D721Med (cell line): ENCODE results near the gene POLA1.

Source experiments
- DNase-seq: peaks from one replicate; pipeline ENCODE4 v3.0.0; 2011; ENCODE audit warnings: low spot score; ENCODE audit not compliant: insufficient read length
- FAIRE-seq: peaks from 2 replicates; lab custom pipeline; 2011; peaks lifted over from hg19 to GRCh38; lab: Jason Lieb, UNC
- CTCF ChIP-seq: IDR thresholded peaks from 2 replicates; pipeline ENCODE4 v1.5.1; 2012; ENCODE audit warnings: mild to moderate bottlenecking, control low read depth; ENCODE audit not compliant: insufficient read depth; ENCODE audit errors: missing control alignments

The POLA1 gene

GRCh38 chrX:25016361-25016671, 322.6 kb downstream of the POLA1 start:
- FAIRE-seq = no peak
- DNase-seq = no peak
- TF ChIP-seq CTCF = no peak

GRCh38 chrX:25016938-25017598, 323.4 kb downstream of the POLA1 start:
- FAIRE-seq (no peak), DNase-seq (no peak)
- TF ChIP-seq CTCF = no peak

- no peak for FAIRE-seq
Measured at GRCh38 chrX:25017667-25018247, 324.0 kb downstream of the POLA1 start.

GRCh38 chrX:25018682-25019081, 325.0 kb downstream of the POLA1 start:
- TF ChIP-seq CTCF = no peak
- DNase-seq (no peak), FAIRE-seq (no peak)

More at GRCh38 chrX:25017667-25018247, 324.0 kb downstream of the POLA1 start:
- TF ChIP-seq CTCF = no peak
- DNase-seq = no peak

- no peak for TF ChIP-seq CTCF
- FAIRE-seq = no peak
- no peak for DNase-seq
Measured at GRCh38 chrX:25019707-25020390, 326.1 kb downstream of the POLA1 start.

GRCh38 chrX:25020391-25020904, 326.7 kb downstream of the POLA1 start:
- FAIRE-seq = no peak
- DNase-seq = no peak
- TF ChIP-seq CTCF = no peak
